Panc1 (cell line): ENCODE data around the gene FAM186B. TPM values are rescaled to one million over a fixed set of nuclear protein-coding genes. Genes with fewer than 3 reads are reported as not detected.

Experiments used
- ATAC-seq: fragments of 200-7000 bp; cut with Tn5 transposase; 2 replicates; pipeline ENCODE4 v1.9.1; 2020; ENCODE audit warnings: mild to moderate bottlenecking, moderate library complexity
- BruUV-seq: library from RNA; stranded (reverse); fragments of 400-500 nt; replicated peaks from 2 replicates; lab custom pipeline; 2021; lab: Mats Ljungman, UMichigan
- CTCF ChIA-PET: fragments of 300-600 bp; sonication (Branson Sonifier 250); formaldehyde crosslinking; loops from one replicate; lab custom pipeline; 2022; ENCODE audit warnings: antibody characterized with exemption; lab: Charles Lee
- POLR2A ChIA-PET: fragments of 300-600 bp; sonication (Branson Sonifier 250); formaldehyde crosslinking; loops from one replicate; lab custom pipeline; 2022; ENCODE audit warnings: antibody characterized with exemption; lab: Charles Lee
- DNase-seq: peaks from one replicate; pipeline ENCODE4 v3.0.0-alpha.2; 2010; ENCODE audit warnings: low read depth, low spot score
- H3K27ac ChIP-seq: 2 replicates; pipeline ENCODE4 v1.5.1; 2011; ENCODE audit warnings: mild to moderate bottlenecking, low read length, inconsistent platforms
- H3K27me3 ChIP-seq: fragments of 200-500 bp; sonication (Bioruptor generic); 2 replicates; pipeline ENCODE4 v1.6.0; 2014; ENCODE audit warnings: low read length, inconsistent platforms; ENCODE audit not compliant: control insufficient read depth, insufficient read depth
- H3K36me3 ChIP-seq: fragments of 200-500 bp; sonication (Bioruptor generic); 2 replicates; pipeline ENCODE4 v1.5.1; 2014; ENCODE audit warnings: inconsistent platforms, mild to moderate bottlenecking, low read length, moderate library complexity; ENCODE audit not compliant: control insufficient read depth, insufficient read depth
- H3K4me1 ChIP-seq: 2 replicates; pipeline ENCODE4 v1.5.1; 2011; ENCODE audit warnings: inconsistent platforms, mild to moderate bottlenecking, low read length, moderate library complexity; ENCODE audit not compliant: control insufficient read depth, insufficient read depth
- H3K4me3 ChIP-seq, 2 experiments: 2 replicates each; pipeline ENCODE4 v1.5.1; 2011 to 2012; ENCODE audit warnings: low read depth in 2 of 2, low read length in 2 of 2, mild to moderate bottlenecking in 2 of 2, inconsistent platforms in 1 of 2, moderate library complexity in 1 of 2
- H3K9me3 ChIP-seq: fragments of 200-500 bp; sonication (Bioruptor generic); 2 replicates; pipeline ENCODE4 v1.5.1; 2014; ENCODE audit warnings: low read depth, mild to moderate bottlenecking, inconsistent platforms, low read length, moderate library complexity; ENCODE audit not compliant: control insufficient read depth, insufficient read depth
- CTCF ChIP-seq: fragments of 450-650 bp; IDR thresholded peaks from 2 replicates; pipeline ENCODE4 v1.5.1; 2017; ENCODE audit warnings: mild to moderate bottlenecking
- POLR2AphosphoS5 ChIP-seq: IDR thresholded peaks from 2 replicates; pipeline ENCODE4 v1.6.1; 2012; ENCODE audit warnings: mild to moderate bottlenecking, low read depth, low read length, moderate library complexity
- REST ChIP-seq, 2 experiments: IDR thresholded peaks; 2 replicates each; pipeline ENCODE4 v1.6.1; 2011 to 2012; ENCODE audit warnings: low read depth in 2 of 2, control low read depth in 1 of 2, low read length in 1 of 2, mild to moderate bottlenecking in 1 of 2, moderate library complexity in 1 of 2; ENCODE audit not compliant: insufficient read depth in 1 of 2
- SIN3A ChIP-seq: IDR thresholded peaks from 2 replicates; pipeline ENCODE4 v1.6.1; 2012; ENCODE audit warnings: low read depth, mild to moderate bottlenecking, low read length, moderate library complexity, borderline replicate concordance; ENCODE audit not compliant: insufficient read depth
- TCF7L2 ChIP-seq: IDR thresholded peaks from 2 replicates; pipeline ENCODE4 v1.6.1; 2011; ENCODE audit warnings: mild to moderate bottlenecking, low read depth, low read length, inconsistent platforms
- in situ Hi-C: cut with HindIII; loops from 2 replicates; pipeline ENCODE4 v1.10.0; 2016; ENCODE audit warnings: low sequenced_read_pairs, low pct_unique_long_range_greater_than_20kb
- intact Hi-C: fragments of 100-400 bp; cut with micrococcal nuclease; formaldehyde crosslinking; loops from one replicate; pipeline ENCODE4 v1.10.0; 2022; ENCODE audit not compliant: unreplicated experiment
- total RNA-seq: library from RNA; stranded (reverse); gene quantifications from one replicate; pipeline ENCODE4 v1.2.1, GENCODE V29; 2021; ENCODE audit not compliant: unreplicated experiment

FAM186B gene
- total RNA-seq, 1 experiment from 2014 or later: 0.13 TPM

GRCh38 chr12:49584591-49584990 lies 20.8 kb downstream of the FAM186B start:
- ATAC-seq: no peak
- BruUV-seq: no TSS peak
- CTCF ChIA-PET: interaction anchor here (0.5 kb wide), 1 partner anchor 226 kb away, joined by 4 read pairs; no protein-coding TSS in a partner anchor

GRCh38 chr12:49583366-49584094 lies 21.9 kb downstream of the FAM186B start:
- Histone ChIP-seq H3K27me3 (no peaks in the 10 kb centered on the region), H3K9me3 (no peaks in the 10 kb centered on the region), H3K4me1 (no peaks in the 10 kb centered on the region), H3K27ac (no peak overlapping the region), H3K4me3 (no peak overlapping the region), H3K36me3 (no peaks in the 10 kb centered on the region)
- no peak for ATAC-seq
- CTCF ChIA-PET: no interaction called here
- in situ Hi-C loops (no loop called here), intact Hi-C loops (no loop called here)
- no peak for DNase-seq
- POLR2A ChIA-PET: interaction anchor here (0.6 kb wide), 1 partner anchor 164 kb away, joined by 3 read pairs; no protein-coding TSS in a partner anchor
- no TSS peak for BruUV-seq
- TF ChIP-seq REST (IDR thresholded peaks at IDR 0.05; ENCODE audit: insufficient read depth in 1 of 2, low read depth in 2 of 2, low read length in 1 of 2) (no peak), SIN3A (no peak), POLR2AphosphoS5 (no peak), CTCF (no peak), TCF7L2 (no peak)

More at GRCh38 chr12:49584591-49584990, 20.8 kb downstream of the FAM186B start:
- intact Hi-C loops (no loop called here), in situ Hi-C loops (no loop called here)
- DNase-seq: no peak
- POLR2A ChIA-PET: no interaction called here
- Histone ChIP-seq H3K4me3 (no peak overlapping the region), H3K9me3 (no peaks in the 10 kb centered on the region), H3K27me3 (no peaks in the 10 kb centered on the region), H3K27ac (no peak overlapping the region), H3K4me1 (no peaks in the 10 kb centered on the region), H3K36me3 (no peaks in the 10 kb centered on the region)
- TF ChIP-seq REST (IDR thresholded peaks at IDR 0.05; ENCODE audit: insufficient read depth in 1 of 2, low read depth in 2 of 2, low read length in 1 of 2) (no peak), CTCF (no peak), TCF7L2 (no peak), POLR2AphosphoS5 (no peak), SIN3A (no peak)
